Spleen (tissue), 13 donors: ENCODE data around the gene KLC4. TPM values are rescaled to one million over a fixed set of nuclear protein-coding genes. Genes with fewer than 3 reads are reported as not detected.
A peak's percentile ranks its signal among the peaks of the same experiment; 100 is the strongest.

Source experiments
- DNase-seq: peaks from one replicate; pipeline ENCODE4 v3.0.0-alpha.2; 2020
- H3K27ac ChIP-seq, 8 donors: fragments of 200-600 bp; sonication (generic) in 7 of 8; 1 replicate in 4 of 8; 2 replicates in 4 of 8; pipeline versions ENCODE4 v1.5.0 to v1.8.0; 2016 to 2021; ENCODE audit warnings: inconsistent platforms in 4 of 8, mild to moderate bottlenecking in 4 of 8, moderate library complexity in 1 of 8
- H3K27me3 ChIP-seq, 7 donors: fragments of 200-600 bp; sonication (generic) in 6 of 7; replicated peaks in 1 of 7; 1 replicate in 4 of 7; 2 replicates in 3 of 7; pipeline versions ENCODE4 v1.5.0 to v1.8.0; 2016 to 2021; ENCODE audit warnings: inconsistent platforms in 3 of 7, mild to moderate bottlenecking in 1 of 7
- H3K36me3 ChIP-seq, 6 donors: fragments of 200-600 bp; sonication (generic) in 5 of 6; 1 replicate in 4 of 6; 2 replicates in 2 of 6; pipeline versions ENCODE4 v1.5.0 to v1.8.0; 2016 to 2021; ENCODE audit warnings: inconsistent platforms in 2 of 6
- H3K4me1 ChIP-seq, 6 donors: fragments of 200-600 bp; sonication (generic) in 5 of 6; 1 replicate in 3 of 6; 2 replicates in 3 of 6; pipeline versions ENCODE4 v1.5.0 to v1.8.0; 2016 to 2021; ENCODE audit warnings: inconsistent platforms in 3 of 6
- H3K4me3 ChIP-seq, 8 donors: fragments of 200-600 bp; sonication (generic) in 7 of 8; 1 replicate in 4 of 8; 2 replicates in 4 of 8; pipeline versions ENCODE4 v1.5.0 to v1.8.0; 2016 to 2021; ENCODE audit warnings: inconsistent platforms in 4 of 8, mild to moderate bottlenecking in 4 of 8, moderate library complexity in 2 of 8
- H3K9me3 ChIP-seq, 8 donors: fragments of 200-600 bp; sonication (generic) in 7 of 8; 1 replicate in 4 of 8; 2 replicates in 4 of 8; pipeline versions ENCODE4 v1.5.0 to v1.8.0; 2016 to 2021; ENCODE audit warnings: inconsistent platforms in 4 of 8
- POLR2A ChIP-seq, 3 donors: fragments of 450-650 bp; IDR thresholded peaks; one replicate each; pipeline ENCODE4 v1.5.1; 2017; ENCODE audit warnings: antibody characterized with exemption in 3 of 3, mild to moderate bottlenecking in 1 of 3
- POLR2AphosphoS5 ChIP-seq, 3 donors: sonication (generic); formaldehyde crosslinking; IDR thresholded peaks; one replicate each; pipeline ENCODE4 v1.5.1; 2017; ENCODE audit warnings: antibody characterized with exemption in 3 of 3
- WGBS, 5 donors: extraction: QIAGEN DNeasy Blood & Tissue Kit in 3 of 5; methylation state at CpG; one replicate each; pipeline versions ENCODE4 v1.1.5 to v1.1.7; 2013 to 2018; 5-methylcytosine and 5-hydroxymethylcytosine counted together
- intact Hi-C: fragments of 100-400 bp; cut with DNase I; formaldehyde crosslinking; loops from one replicate; pipeline ENCODE4 v1.15.0; 2023; ENCODE audit warnings: low total_unique reads
- long read RNA-seq, 2 donors: transcript quantifications; one replicate each; lab custom pipeline, GENCODE V29; 2026
- polyA plus RNA-seq, 3 donors: library from polyadenylated mRNA; stranded (reverse); fragments of 200-250 nt; gene quantifications; one replicate each; pipeline ENCODE4 v1.2.1, GENCODE V29; 2013
- total RNA-seq, 7 donors: library from RNA; depleted of rRNA in 3 of 7; stranded (reverse); fragments of >200 nt in 3 of 7; fragmentation: NEBNext Ultra II Directional in 4 of 7; extraction: Animal tissue kit (Norgen Biotek cat#: 25700) in 4 of 7; gene quantifications; one replicate each; pipeline versions ENCODE4 v1.1.0 to v1.2.1, GENCODE V29; 2016 to 2021
- TF ChIP-seq, protein P1 (sequence below), 11 experiments: fragments of 200-600 bp in 7 of 11; fragments of 450-650 bp in 4 of 11; sonication (generic) in 4 of 11; IDR thresholded peaks in 8 of 11; conservative IDR thresholded peaks in 3 of 11; 1 replicate in 7 of 11; 2 replicates in 4 of 11; pipeline versions ENCODE4 v1.4.0 to v1.8.0; 2016 to 2021; ENCODE audit warnings: antibody characterized with exemption in 11 of 11, inconsistent platforms in 4 of 11, mild to moderate bottlenecking in 1 of 11
- donor health status: healthy with polysubstance abuse.
- donor health status: DM: no; HTN: no; CAD: no; lungs with moderate emphysema.
- donor health status: DM: no; HTN: no; CAD: no.
- donor health status: Bipolar disorder and iron deficiency.
- donor health status: healthy.
- donor health status: DM: no; HTN: no; CAD: no.
- donor health status: DM: yes; HTN: yes; CAD: no.

KLC4 gene
- total RNA-seq: 10 to 100 TPM; 19.6 to 27.0 (median 21.5) TPM
- polyA plus RNA-seq: 10 to 100 TPM; 13.2 to 20.0 (median 19.2) TPM
- long read RNA-seq, donor 1, partial matches to known transcripts: 0 of 2 reads
- long read RNA-seq, donor 1, other reads (novel, unspliced or antisense): 0 of 2 reads
- long read RNA-seq, donor 2: 0 reads

GRCh38 chr6:43059168-43060033 lies at the start of gene KLC4, which contains the start of gene MRPL2:
Gene KLC4, plus strand, starts transcription at chr6:43059631. Its CDS starts 1,705 bp downstream, at chr6:43061336.
Gene MRPL2, minus strand, starts transcription at chr6:43059434. Its CDS starts 53 bp downstream, at chr6:43059381.
- H3K4me3 ChIP-seq: peak within 1 kb of the TSS; percentile 76 to 99 (median 89)
- H3K36me3 ChIP-seq: peaks cover 0 to 61% (median 34%) of the 10 kb centered on the region in 6 donors
- TF ChIP-seq POLR2AphosphoS5 (IDR thresholded peaks at IDR 0.05) (peak; percentile 92 to 95 (median 93)), POLR2A (IDR thresholded peaks at IDR 0.05) (peak; percentile 40 to 71 (median 69))
- TF ChIP-seq, protein P1, sequence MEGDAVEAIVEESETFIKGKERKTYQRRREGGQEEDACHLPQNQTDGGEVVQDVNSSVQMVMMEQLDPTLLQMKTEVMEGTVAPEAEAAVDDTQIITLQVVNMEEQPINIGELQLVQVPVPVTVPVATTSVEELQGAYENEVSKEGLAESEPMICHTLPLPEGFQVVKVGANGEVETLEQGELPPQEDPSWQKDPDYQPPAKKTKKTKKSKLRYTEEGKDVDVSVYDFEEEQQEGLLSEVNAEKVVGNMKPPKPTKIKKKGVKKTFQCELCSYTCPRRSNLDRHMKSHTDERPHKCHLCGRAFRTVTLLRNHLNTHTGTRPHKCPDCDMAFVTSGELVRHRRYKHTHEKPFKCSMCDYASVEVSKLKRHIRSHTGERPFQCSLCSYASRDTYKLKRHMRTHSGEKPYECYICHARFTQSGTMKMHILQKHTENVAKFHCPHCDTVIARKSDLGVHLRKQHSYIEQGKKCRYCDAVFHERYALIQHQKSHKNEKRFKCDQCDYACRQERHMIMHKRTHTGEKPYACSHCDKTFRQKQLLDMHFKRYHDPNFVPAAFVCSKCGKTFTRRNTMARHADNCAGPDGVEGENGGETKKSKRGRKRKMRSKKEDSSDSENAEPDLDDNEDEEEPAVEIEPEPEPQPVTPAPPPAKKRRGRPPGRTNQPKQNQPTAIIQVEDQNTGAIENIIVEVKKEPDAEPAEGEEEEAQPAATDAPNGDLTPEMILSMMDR (IDR thresholded peaks at IDR 0.05 in 8 of 11, conservative IDR thresholded peaks at IDR 0.05 in 3 of 11): peak in 1 of 11 experiments; percentile 10
- H3K27me3 ChIP-seq: no peaks in the 10 kb centered on the region
- peak within 1 kb of the TSS; percentile 88 to 96 (median 92) for H3K27ac ChIP-seq
- DNase-seq: peak; percentile 98
- peaks cover 19 to 57% (median 34%) of the 10 kb centered on the region in 6 donors for H3K4me1 ChIP-seq
- intact Hi-C loops: no loop called here
- no peaks in the 10 kb centered on the region for H3K9me3 ChIP-seq
- 0 to 1% (median 1%) methylated on average over 55 to 64 of the region's 64 CpGs for WGBS, 5 donors

GRCh38 chr6:43011207-43011606 lies 48.2 kb upstream of the KLC4 start:
- TF ChIP-seq POLR2AphosphoS5 (IDR thresholded peaks at IDR 0.05) (peak in 2 of 3 donors; percentile 9 to 18), POLR2A (IDR thresholded peaks at IDR 0.05) (no peak)
- DNase-seq: no peak
- no peaks in the 10 kb centered on the region for H3K9me3 ChIP-seq
- no peak overlapping the region for H3K4me3 ChIP-seq
- WGBS, 5 donors: 83 to 94% (median 91%) methylated on average over 4 to 6 of the region's 6 CpGs
- peaks cover 27 to 56% (median 34%) of the 10 kb centered on the region in 6 donors for H3K4me1 ChIP-seq
- no peaks in the 10 kb centered on the region for H3K27me3 ChIP-seq
- intact Hi-C loops: no loop called here
- no peak overlapping the region for H3K27ac ChIP-seq
- peaks cover 0 to 69% (median 55%) of the 10 kb centered on the region in 6 donors for H3K36me3 ChIP-seq

GRCh38 chr6:43012364-43012763 lies 47.1 kb upstream of the KLC4 start:
- WGBS, 5 donors: 82 to 91% (median 89%) methylated on average over 6 of the region's 6 CpGs
- H3K36me3 ChIP-seq: peaks cover 0 to 68% (median 50%) of the 10 kb centered on the region in 6 donors
- no peaks in the 10 kb centered on the region for H3K9me3 ChIP-seq
- peak overlapping the region in 3 of 8 donors; percentile 83 to 91 (median 90) for H3K27ac ChIP-seq
- TF ChIP-seq POLR2A (IDR thresholded peaks at IDR 0.05) (no peak), POLR2AphosphoS5 (IDR thresholded peaks at IDR 0.05) (no peak)
- TF ChIP-seq, protein P1 (IDR thresholded peaks at IDR 0.05 in 8 of 11, conservative IDR thresholded peaks at IDR 0.05 in 3 of 11): no peak
- DNase-seq: no peak
- intact Hi-C loops: no loop called here
- peak overlapping the region in 2 of 8 donors; percentile 89 to 90 for H3K4me3 ChIP-seq
- H3K27me3 ChIP-seq: no peaks in the 10 kb centered on the region
- H3K4me1 ChIP-seq: peaks cover 36 to 68% (median 45%) of the 10 kb centered on the region in 6 donors

- Histone ChIP-seq H3K4me1 (peaks cover 36 to 77% (median 50%) of the 10 kb centered on the region in 6 donors), H3K27ac (peak overlapping the region; percentile 62 to 91 (median 82)), H3K36me3 (peaks cover 0 to 68% (median 52%) of the 10 kb centered on the region in 6 donors), H3K27me3 (no peaks in the 10 kb centered on the region), H3K9me3 (no peaks in the 10 kb centered on the region), H3K4me3 (peak overlapping the region; percentile 54 to 90 (median 81))
- TF ChIP-seq, protein P1 (IDR thresholded peaks at IDR 0.05 in 8 of 11, conservative IDR thresholded peaks at IDR 0.05 in 3 of 11): no peak
- TF ChIP-seq POLR2A (IDR thresholded peaks at IDR 0.05) (no peak), POLR2AphosphoS5 (IDR thresholded peaks at IDR 0.05) (no peak)
- intact Hi-C loops: no loop called here
- 1 to 3% (median 2%) methylated on average over 25 of the region's 25 CpGs for WGBS, 5 donors
- DNase-seq: no peak
Observed at GRCh38 chr6:43013097-43013842, 46.2 kb upstream of the KLC4 start.
